ENCODE results near the gene RALGAPB.
"Not testable (repeated sequence)": the region's sequence is repeated elsewhere in the genome, so short reads cannot be mapped to it uniquely, and the experiment has no call there.

Gene RALGAPB

GRCh38 chr20:38447251-38447661 lies 25.4 kb upstream of the RALGAPB start:
- no peak for DNase-seq (ENCODE audit: low spot score)

GRCh38 chr20:38447931-38448675 lies 24.5 kb upstream of the RALGAPB start:
- DNase-seq (ENCODE audit: low spot score) = no peak

- DNase-seq (ENCODE audit: low spot score) = no peak
Measured at GRCh38 chr20:38449046-38449445, 23.6 kb upstream of the RALGAPB start.

- DNase-seq (ENCODE audit: low spot score) = peak; percentile 85
Measured at GRCh38 chr20:38450412-38450975, 22.1 kb upstream of the RALGAPB start.

GRCh38 chr20:38452880-38453624 lies 19.6 kb upstream of the RALGAPB start:
- peak; percentile 78 for DNase-seq (ENCODE audit: low spot score)

- no peak for DNase-seq (ENCODE audit: low spot score)
Measured at GRCh38 chr20:38453941-38454340, 18.7 kb upstream of the RALGAPB start.

GRCh38 chr20:38454556-38455473 lies 17.8 kb upstream of the RALGAPB start:
- DNase-seq (ENCODE audit: low spot score) = no peak

- DNase-seq (ENCODE audit: low spot score) = no peak
Measured at GRCh38 chr20:38458314-38458713, 14.3 kb upstream of the RALGAPB start.

GRCh38 chr20:38460040-38460623 lies 12.5 kb upstream of the RALGAPB start:
- DNase-seq (ENCODE audit: low spot score) = peak; percentile 78

- not testable (repeated sequence) for DNase-seq (ENCODE audit: low spot score)
Measured at GRCh38 chr20:38460631-38461030, 12.0 kb upstream of the RALGAPB start.

GRCh38 chr20:38461167-38461566 lies 11.5 kb upstream of the RALGAPB start:
- DNase-seq (ENCODE audit: low spot score) = not testable (repeated sequence)

GRCh38 chr20:38461569-38461968 lies 11.1 kb upstream of the RALGAPB start:
- DNase-seq (ENCODE audit: low spot score) = not testable (repeated sequence)

- DNase-seq (ENCODE audit: low spot score) = no peak
Measured at GRCh38 chr20:38466171-38466570, 6.5 kb upstream of the RALGAPB start.

- DNase-seq (ENCODE audit: low spot score) = no peak
Measured at GRCh38 chr20:38466983-38467382, 5.7 kb upstream of the RALGAPB start.

- DNase-seq (ENCODE audit: low spot score) = no peak
Measured at GRCh38 chr20:38471245-38471644, 1.4 kb upstream of the RALGAPB start.

GRCh38 chr20:38471987-38472512 lies 593 bp upstream of the RALGAPB start:
- no peak for DNase-seq (ENCODE audit: low spot score)

- peak; percentile 66 for DNase-seq (ENCODE audit: low spot score)
Measured at GRCh38 chr20:38473367-38473795, 738 bp downstream of the RALGAPB start.

GRCh38 chr20:38477747-38478146 lies 5.1 kb downstream of the RALGAPB start:
- no peak for DNase-seq (ENCODE audit: low spot score)

GRCh38 chr20:38479596-38479995 lies 7.0 kb downstream of the RALGAPB start:
- DNase-seq (ENCODE audit: low spot score) = no peak

- DNase-seq (ENCODE audit: low spot score) = no peak
Measured at GRCh38 chr20:38485041-38485440, 12.4 kb downstream of the RALGAPB start.

GRCh38 chr20:38489181-38489580 lies 16.5 kb downstream of the RALGAPB start:
- no peak for DNase-seq (ENCODE audit: low spot score)

Measured in RKO (cell line).